ENCODE data around the gene PITPNC1. TPM values are rescaled to one million over a fixed set of nuclear protein-coding genes. Genes with fewer than 3 reads are reported as not detected.

Gene PITPNC1
- total and polyA plus RNA-seq, 2 of the 13 experiments (the other 11 are each of a cell fraction or from before 2014, with no cell fraction given): 4.1 to 5.7 TPM

- no peak for ATAC-seq
- in situ Hi-C loops (cut with HindIII; ENCODE audit: extremely low pct_ligation_motif_present, low pct_unique_long_range_greater_than_20kb) (no loop called here), intact Hi-C loops (cut with micrococcal nuclease; ENCODE audit: unreplicated experiment) (no loop called here)
- no peak overlapping the region for H2AFZ ChIP-seq (ENCODE audit: low read length)
- no peaks in the 10 kb centered on the region for H3K79me2 ChIP-seq (ENCODE audit: insufficient read depth, low read length)
- BruUV-seq (replicated peaks): no TSS peak
- no peak for DNase-seq (ENCODE audit: low spot score)
- no peaks in the 10 kb centered on the region for H4K20me1 ChIP-seq (ENCODE audit: insufficient read depth, low read length)
- no peak overlapping the region for H3K4me2 ChIP-seq (ENCODE audit: low read depth, low read length)
- no peak overlapping the region for H3K9ac ChIP-seq (ENCODE audit: insufficient read depth, low read depth, low read length)
- TF ChIP-seq TEAD2 (CRISPR knock-in tag; IDR thresholded peaks at IDR 0.05): no peak
- TF ChIP-seq, protein P1, sequence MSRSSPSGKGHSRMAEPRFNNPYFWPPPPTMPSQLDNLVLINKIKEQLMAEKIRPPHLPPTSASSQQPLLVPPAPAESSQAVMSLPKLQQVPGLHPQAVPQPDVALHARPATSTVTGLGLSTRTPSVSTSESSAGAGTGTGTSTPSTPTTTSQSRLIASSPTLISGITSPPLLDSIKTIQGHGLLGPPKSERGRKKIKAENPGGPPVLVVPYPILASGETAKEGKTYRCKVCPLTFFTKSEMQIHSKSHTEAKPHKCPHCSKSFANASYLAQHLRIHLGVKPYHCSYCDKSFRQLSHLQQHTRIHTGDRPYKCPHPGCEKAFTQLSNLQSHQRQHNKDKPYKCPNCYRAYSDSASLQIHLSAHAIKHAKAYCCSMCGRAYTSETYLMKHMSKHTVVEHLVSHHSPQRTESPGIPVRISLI (CRISPR knock-in tag; IDR thresholded peaks at IDR 0.05; ENCODE audit: borderline replicate concordance): no peak
- no peak overlapping the region for H3K4me3 ChIP-seq (replicated peaks in 1 of 3; ENCODE audit: insufficient read depth in 1 of 3, low read depth in 2 of 3, low read length in 3 of 3)
- CTCF ChIA-PET (ENCODE audit: low intra/inter-chr PET ratio, low total read pairs): no interaction called here
- H3K9me3 ChIP-seq (ENCODE audit: low read length): no peaks in the 10 kb centered on the region
- peaks cover 17% of the 10 kb centered on the region for H3K4me1 ChIP-seq (ENCODE audit: insufficient read depth, low read length)
- no peak overlapping the region for H3K27ac ChIP-seq (ENCODE audit: extremely low read length, insufficient read depth, low read length)
- no peak for FAIRE-seq
- no peaks in the 10 kb centered on the region for H3K27me3 ChIP-seq (ENCODE audit: control insufficient read depth in 1 of 2, insufficient read depth in 2 of 2, low read length in 2 of 2)
- no peaks in the 10 kb centered on the region for H3K36me3 ChIP-seq (replicated peaks in 1 of 2; ENCODE audit: control insufficient read depth in 1 of 2, insufficient read depth in 2 of 2, low read length in 2 of 2)
- 62% methylated on average over 4 of the region's 4 CpGs for WGBS (ENCODE audit: low lambda C conversion rate)
- POLR2A ChIA-PET: no interaction called here
Observed at GRCh38 chr17:67488768-67489167, 111.7 kb downstream of the PITPNC1 start.

- no peak for ATAC-seq
- no peak for TF ChIP-seq ARNT2 (CRISPR knock-in tag; IDR thresholded peaks at IDR 0.05; ENCODE audit: low read depth)
- no peak for TF ChIP-seq DNMT1 (CRISPR knock-in tag; IDR thresholded peaks at IDR 0.05)
- TF ChIP-seq, protein P2, sequence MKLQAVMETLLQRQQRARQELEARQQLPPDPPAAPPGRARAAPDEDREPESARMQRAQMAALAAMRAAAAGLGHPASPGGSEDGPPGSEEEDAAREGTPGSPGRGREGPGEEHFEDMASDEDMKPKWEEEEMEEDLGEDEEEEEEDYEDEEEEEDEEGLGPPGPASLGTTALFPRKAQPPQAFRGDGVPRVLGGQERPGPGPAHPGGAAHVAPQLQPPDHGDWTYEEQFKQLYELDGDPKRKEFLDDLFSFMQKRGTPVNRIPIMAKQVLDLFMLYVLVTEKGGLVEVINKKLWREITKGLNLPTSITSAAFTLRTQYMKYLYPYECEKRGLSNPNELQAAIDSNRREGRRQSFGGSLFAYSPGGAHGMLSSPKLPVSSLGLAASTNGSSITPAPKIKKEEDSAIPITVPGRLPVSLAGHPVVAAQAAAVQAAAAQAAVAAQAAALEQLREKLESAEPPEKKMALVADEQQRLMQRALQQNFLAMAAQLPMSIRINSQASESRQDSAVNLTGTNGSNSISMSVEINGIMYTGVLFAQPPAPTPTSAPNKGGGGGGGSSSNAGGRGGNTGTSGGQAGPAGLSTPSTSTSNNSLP (IDR thresholded peaks at IDR 0.05; ENCODE audit: low read depth, low read length): no peak
- TF ChIP-seq ARID4A (CRISPR knock-in tag; IDR thresholded peaks at IDR 0.05; ENCODE audit: borderline replicate concordance): no peak
- TF ChIP-seq, protein P3, sequence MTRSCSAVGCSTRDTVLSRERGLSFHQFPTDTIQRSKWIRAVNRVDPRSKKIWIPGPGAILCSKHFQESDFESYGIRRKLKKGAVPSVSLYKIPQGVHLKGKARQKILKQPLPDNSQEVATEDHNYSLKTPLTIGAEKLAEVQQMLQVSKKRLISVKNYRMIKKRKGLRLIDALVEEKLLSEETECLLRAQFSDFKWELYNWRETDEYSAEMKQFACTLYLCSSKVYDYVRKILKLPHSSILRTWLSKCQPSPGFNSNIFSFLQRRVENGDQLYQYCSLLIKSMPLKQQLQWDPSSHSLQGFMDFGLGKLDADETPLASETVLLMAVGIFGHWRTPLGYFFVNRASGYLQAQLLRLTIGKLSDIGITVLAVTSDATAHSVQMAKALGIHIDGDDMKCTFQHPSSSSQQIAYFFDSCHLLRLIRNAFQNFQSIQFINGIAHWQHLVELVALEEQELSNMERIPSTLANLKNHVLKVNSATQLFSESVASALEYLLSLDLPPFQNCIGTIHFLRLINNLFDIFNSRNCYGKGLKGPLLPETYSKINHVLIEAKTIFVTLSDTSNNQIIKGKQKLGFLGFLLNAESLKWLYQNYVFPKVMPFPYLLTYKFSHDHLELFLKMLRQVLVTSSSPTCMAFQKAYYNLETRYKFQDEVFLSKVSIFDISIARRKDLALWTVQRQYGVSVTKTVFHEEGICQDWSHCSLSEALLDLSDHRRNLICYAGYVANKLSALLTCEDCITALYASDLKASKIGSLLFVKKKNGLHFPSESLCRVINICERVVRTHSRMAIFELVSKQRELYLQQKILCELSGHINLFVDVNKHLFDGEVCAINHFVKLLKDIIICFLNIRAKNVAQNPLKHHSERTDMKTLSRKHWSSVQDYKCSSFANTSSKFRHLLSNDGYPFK (CRISPR knock-in tag; IDR thresholded peaks at IDR 0.05; ENCODE audit: borderline replicate concordance): no peak
- no peak for TF ChIP-seq ZNF17 (CRISPR knock-in tag; IDR thresholded peaks at IDR 0.05)
Observed at GRCh38 chr17:67489273-67489672, 112.2 kb downstream of the PITPNC1 start.

More at GRCh38 chr17:67489273-67489672, 112.2 kb downstream of the PITPNC1 start:
- Histone ChIP-seq H3K9ac (ENCODE audit: insufficient read depth, low read depth, low read length) (no peak overlapping the region), H3K79me2 (ENCODE audit: insufficient read depth, low read length) (no peaks in the 10 kb centered on the region), H3K4me2 (ENCODE audit: low read depth, low read length) (no peak overlapping the region), H3K27me3 (ENCODE audit: control insufficient read depth in 1 of 2, insufficient read depth in 2 of 2, low read length in 2 of 2) (no peaks in the 10 kb centered on the region), H3K9me3 (ENCODE audit: low read length) (no peaks in the 10 kb centered on the region), H4K20me1 (ENCODE audit: insufficient read depth, low read length) (no peaks in the 10 kb centered on the region), H3K27ac (ENCODE audit: extremely low read length, insufficient read depth, low read length) (no peak overlapping the region), H2AFZ (ENCODE audit: low read length) (no peak overlapping the region), H3K4me1 (ENCODE audit: insufficient read depth, low read length) (peaks cover 17% of the 10 kb centered on the region), H3K36me3 (replicated peaks in 1 of 2; ENCODE audit: control insufficient read depth in 1 of 2, insufficient read depth in 2 of 2, low read length in 2 of 2) (no peaks in the 10 kb centered on the region), H3K4me3 (replicated peaks in 1 of 3; ENCODE audit: insufficient read depth in 1 of 3, low read depth in 2 of 3, low read length in 3 of 3) (no peak overlapping the region)
- BruUV-seq (replicated peaks): no TSS peak
- ChIA-PET CTCF (ENCODE audit: low intra/inter-chr PET ratio, low total read pairs) (no interaction called here), POLR2A (no interaction called here)
- WGBS (ENCODE audit: low lambda C conversion rate): 43% methylated on average over 4 of the region's 4 CpGs
- no peak for DNase-seq (ENCODE audit: low spot score)
- in situ Hi-C loops (cut with HindIII; ENCODE audit: extremely low pct_ligation_motif_present, low pct_unique_long_range_greater_than_20kb): no loop called here
- FAIRE-seq: no peak
- intact Hi-C loops (cut with micrococcal nuclease; ENCODE audit: unreplicated experiment): no loop called here
